A549 (cell line): ENCODE results near the gene FFAR1. TPM values are rescaled to one million over a fixed set of nuclear protein-coding genes. Genes with fewer than 3 reads are reported as not detected.

ENCODE experiments used
- ATAC-seq, 2 experiments: fragments of 200-7000 bp in 1 of 2; fragments of >200 bp in 1 of 2; cut with Nextera tagmentation in 1 of 2; cut with Tn5 transposase in 1 of 2; 3 replicates each; pipeline versions ENCODE4 v1.8.0 to v1.9.1; 2018 to 2020; ENCODE audit warnings: mild to moderate bottlenecking in 1 of 2, moderate library complexity in 1 of 2
- CTCF ChIA-PET: fragments of 300-600 bp; sonication (Branson Sonifier 250); formaldehyde crosslinking; extraction: SDS; loops from one replicate; lab custom pipeline; 2021; ENCODE audit warnings: antibody characterized with exemption, inconsistent platforms; lab: Yijun Ruan, JAX
- POLR2A ChIA-PET: fragments of 350-600 bp; formaldehyde crosslinking; extraction: SDS; loops from one replicate; lab custom pipeline; 2021; ENCODE audit warnings: antibody characterized with exemption, inconsistent platforms; lab: Yijun Ruan, JAX
- DNase-seq, 2 experiments: peaks; one replicate each; pipeline versions ENCODE4 v3.0.0 to v3.0.0-alpha.2; 2011 to 2016; ENCODE audit warnings: low read depth in 1 of 2, low spot score in 1 of 2
- FAIRE-seq: peaks from 2 replicates; lab custom pipeline; 2011; peaks lifted over from hg19 to GRCh38; lab: Jason Lieb, UNC
- H3K27ac ChIP-seq, 2 experiments: fragments of >200 bp; sonication (Bioruptor Twin); formaldehyde crosslinking; 3 replicates each; pipeline ENCODE4 v1.5.1; 2016 to 2017
- H3K4me1 ChIP-seq: fragments of >200 bp; sonication (Bioruptor Twin); formaldehyde crosslinking; 3 replicates; pipeline ENCODE4 v1.6.1; 2016
- H3K4me2 ChIP-seq: fragments of >200 bp; sonication (Bioruptor Twin); formaldehyde crosslinking; 3 replicates; pipeline ENCODE4 v1.6.1; 2016
- H3K4me3 ChIP-seq: fragments of >200 bp; sonication (Bioruptor Twin); formaldehyde crosslinking; 3 replicates; pipeline ENCODE4 v1.5.1; 2016
- H3K9me3 ChIP-seq: fragments of >200 bp; sonication (Bioruptor Twin); formaldehyde crosslinking; 3 replicates; pipeline ENCODE4 v1.6.1; 2016
- BHLHE40 ChIP-seq: IDR thresholded peaks from 2 replicates; pipeline ENCODE4 v1.6.1; 2012; ENCODE audit warnings: low read depth, low read length, inconsistent platforms
- CBX2 ChIP-seq: fragments of 200-600 bp; sonication (generic); IDR thresholded peaks from 2 replicates; pipeline ENCODE4 v1.6.1; 2016; ENCODE audit warnings: low read depth, mild to moderate bottlenecking, borderline replicate concordance
- CHD2 ChIP-seq: fragments of 150-350 bp; IDR thresholded peaks from 2 replicates; pipeline ENCODE4 v1.6.1; 2014; ENCODE audit warnings: low read length; ENCODE audit not compliant: partially characterized antibody
- CHD4 ChIP-seq: fragments of 200-600 bp; sonication (generic); IDR thresholded peaks from 2 replicates; pipeline ENCODE4 v1.6.1; 2016; ENCODE audit warnings: antibody characterized with exemption, mild to moderate bottlenecking, borderline replicate concordance
- EHMT2 ChIP-seq: fragments of 200-600 bp; sonication (generic); IDR thresholded peaks from 2 replicates; pipeline ENCODE4 v1.6.1; 2016; ENCODE audit warnings: antibody characterized with exemption, low read depth, mild to moderate bottlenecking, moderate library complexity
- HEYL ChIP-seq: fragments of 250-450 bp; sonication (Bioruptor Pico); IDR thresholded peaks from 2 replicates; pipeline ENCODE4 v1.8.0; 2021; ENCODE audit warnings: mild to moderate bottlenecking, moderate library complexity
- HOXA7 ChIP-seq: fragments of 250-450 bp; sonication (Bioruptor Pico); IDR thresholded peaks from 2 replicates; pipeline ENCODE4 v1.5.0; 2020; ENCODE audit warnings: mild to moderate bottlenecking, moderate library complexity
- JUNB ChIP-seq: fragments of >200 bp; sonication (Bioruptor Twin); formaldehyde crosslinking; IDR thresholded peaks from 2 replicates; pipeline ENCODE4 v1.6.1; 2016
- KDM5A ChIP-seq: fragments of 200-600 bp; sonication (generic); IDR thresholded peaks from 2 replicates; pipeline ENCODE4 v1.6.1; 2016; ENCODE audit warnings: antibody characterized with exemption, mild to moderate bottlenecking
- MAFK ChIP-seq: fragments of 450-650 bp; IDR thresholded peaks from 2 replicates; pipeline ENCODE4 v1.6.1; 2014; ENCODE audit not compliant: partially characterized antibody
- MAX ChIP-seq: IDR thresholded peaks from 2 replicates; pipeline ENCODE4 v1.6.1; 2012
- NPAS2 ChIP-seq: fragments of 250-450 bp; sonication (Bioruptor Pico); IDR thresholded peaks from 2 replicates; pipeline ENCODE4 v1.8.0; 2022; ENCODE audit warnings: mild to moderate bottlenecking, moderate library complexity, borderline replicate concordance
- PHF8 ChIP-seq: fragments of 200-600 bp; sonication (generic); IDR thresholded peaks from 2 replicates; pipeline ENCODE4 v1.6.1; 2016; ENCODE audit warnings: low read depth, mild to moderate bottlenecking, antibody characterized with exemption, moderate library complexity, borderline replicate concordance
- RFX5 ChIP-seq: fragments of 450-650 bp; IDR thresholded peaks from 2 replicates; pipeline ENCODE4 v1.7.1; 2014; ENCODE audit warnings: antibody characterized with exemption, mild to moderate bottlenecking, moderate library complexity
- RNF2 ChIP-seq: fragments of 200-600 bp; sonication (generic); IDR thresholded peaks from 2 replicates; pipeline ENCODE4 v1.6.1; 2016; ENCODE audit warnings: low read depth, mild to moderate bottlenecking, antibody characterized with exemption, moderate library complexity, borderline replicate concordance
- SMC3 ChIP-seq: fragments of >200 bp; sonication (Bioruptor Twin); formaldehyde crosslinking; IDR thresholded peaks from 3 replicates; pipeline ENCODE4 v1.6.1; 2018; ENCODE audit warnings: inconsistent platforms
- ZC3H11A ChIP-seq: fragments of 450-650 bp; IDR thresholded peaks from 2 replicates; pipeline ENCODE4 v1.6.1; 2014; ENCODE audit warnings: antibody characterized with exemption, mild to moderate bottlenecking
- ZFP36 ChIP-seq: fragments of 450-650 bp; IDR thresholded peaks from 2 replicates; pipeline ENCODE4 v1.6.1; 2014; ENCODE audit warnings: borderline replicate concordance; ENCODE audit not compliant: partially characterized antibody
- ZNF302 ChIP-seq: fragments of 250-450 bp; sonication (Bioruptor Pico); IDR thresholded peaks from 2 replicates; pipeline ENCODE4 v1.9.0; 2021; ENCODE audit warnings: inconsistent platforms, mild to moderate bottlenecking, moderate library complexity
- WGBS: methylation state at CpG from one replicate; pipeline ENCODE4 v1.1.6; 2017; ENCODE audit errors: missing lambda C conversion rate; 5-methylcytosine and 5-hydroxymethylcytosine counted together
- polyA plus RNA-seq, 4 experiments: library from polyadenylated mRNA; depleted of rRNA in 3 of 4; stranded (reverse); fragments of >200 nt; fragmentation: RNase III in 1 of 4; extraction: RNeasy Plus Mini Kit Qiagen cat#74134 plus additional on column Dnase treatment in 1 of 4; gene quantifications; 2 replicates in 3 of 4; 3 replicates in 1 of 4; pipeline ENCODE4 v1.2.3, GENCODE V29; 2011 to 2017
- TF ChIP-seq, protein P1 (sequence below): fragments of 200-600 bp; sonication (generic); IDR thresholded peaks from 2 replicates; pipeline ENCODE4 v1.6.1; 2016; ENCODE audit warnings: antibody characterized with exemption, mild to moderate bottlenecking, moderate library complexity
- TF ChIP-seq, protein P2 (sequence below): fragments of >200 bp; sonication (Bioruptor Twin); formaldehyde crosslinking; IDR thresholded peaks from 3 replicates; pipeline ENCODE4 v1.5.1; 2016

Gene FFAR1
- polyA plus RNA-seq, 2 of the 4 experiments (the other 2 are of a cell fraction), result not detected

DNA sequence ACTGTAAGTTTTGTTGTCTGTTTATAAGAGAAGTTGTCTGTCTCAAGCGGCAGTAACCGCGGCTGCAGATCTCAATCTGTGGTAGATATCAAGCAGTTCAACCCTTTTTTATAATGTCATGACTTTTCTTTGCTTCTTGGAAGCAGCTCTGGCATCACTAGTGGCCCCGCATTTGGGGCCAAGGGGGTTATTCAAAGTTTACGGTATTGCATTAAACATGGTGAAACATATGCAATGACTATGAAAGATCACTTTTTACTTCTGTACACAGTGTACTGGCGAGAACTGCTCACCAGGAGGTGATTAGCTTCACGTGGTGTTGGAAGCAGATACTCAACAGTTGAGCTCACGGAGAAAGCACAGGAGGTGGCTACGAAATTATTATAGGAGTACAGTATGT is 5.9 kb downstream of the FFAR1 start:
- no peaks in the 10 kb centered on the region for H3K9me3 ChIP-seq
- 71% methylated on average over 9 of the region's 9 CpGs for WGBS
- ATAC-seq (no peak), FAIRE-seq (no peak), DNase-seq (no peak)
- H3K27ac ChIP-seq, result no peak overlapping the region
- H3K4me2 ChIP-seq, result no peak overlapping the region
- no peak overlapping the region for H3K4me3 ChIP-seq
- no peaks in the 10 kb centered on the region for H3K4me1 ChIP-seq
- TF ChIP-seq RNF2 (no peak), BHLHE40 (no peak), NPAS2 (no peak), ZFP36 (no peak), ZNF302 (no peak), RFX5 (no peak), JUNB (no peak), SMC3 (no peak), EHMT2 (no peak), MAX (no peak), CBX2 (no peak), HEYL (CRISPR knock-in tag) (no peak)
- TF ChIP-seq, protein P1, sequence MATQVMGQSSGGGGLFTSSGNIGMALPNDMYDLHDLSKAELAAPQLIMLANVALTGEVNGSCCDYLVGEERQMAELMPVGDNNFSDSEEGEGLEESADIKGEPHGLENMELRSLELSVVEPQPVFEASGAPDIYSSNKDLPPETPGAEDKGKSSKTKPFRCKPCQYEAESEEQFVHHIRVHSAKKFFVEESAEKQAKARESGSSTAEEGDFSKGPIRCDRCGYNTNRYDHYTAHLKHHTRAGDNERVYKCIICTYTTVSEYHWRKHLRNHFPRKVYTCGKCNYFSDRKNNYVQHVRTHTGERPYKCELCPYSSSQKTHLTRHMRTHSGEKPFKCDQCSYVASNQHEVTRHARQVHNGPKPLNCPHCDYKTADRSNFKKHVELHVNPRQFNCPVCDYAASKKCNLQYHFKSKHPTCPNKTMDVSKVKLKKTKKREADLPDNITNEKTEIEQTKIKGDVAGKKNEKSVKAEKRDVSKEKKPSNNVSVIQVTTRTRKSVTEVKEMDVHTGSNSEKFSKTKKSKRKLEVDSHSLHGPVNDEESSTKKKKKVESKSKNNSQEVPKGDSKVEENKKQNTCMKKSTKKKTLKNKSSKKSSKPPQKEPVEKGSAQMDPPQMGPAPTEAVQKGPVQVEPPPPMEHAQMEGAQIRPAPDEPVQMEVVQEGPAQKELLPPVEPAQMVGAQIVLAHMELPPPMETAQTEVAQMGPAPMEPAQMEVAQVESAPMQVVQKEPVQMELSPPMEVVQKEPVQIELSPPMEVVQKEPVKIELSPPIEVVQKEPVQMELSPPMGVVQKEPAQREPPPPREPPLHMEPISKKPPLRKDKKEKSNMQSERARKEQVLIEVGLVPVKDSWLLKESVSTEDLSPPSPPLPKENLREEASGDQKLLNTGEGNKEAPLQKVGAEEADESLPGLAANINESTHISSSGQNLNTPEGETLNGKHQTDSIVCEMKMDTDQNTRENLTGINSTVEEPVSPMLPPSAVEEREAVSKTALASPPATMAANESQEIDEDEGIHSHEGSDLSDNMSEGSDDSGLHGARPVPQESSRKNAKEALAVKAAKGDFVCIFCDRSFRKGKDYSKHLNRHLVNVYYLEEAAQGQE, result no peak
- TF ChIP-seq, all 56 proteins: peak for 0
- CTCF ChIA-PET, result interaction anchor here (0.7 to 15.0 kb wide), 61 partner anchors 9 to 700 kb away, joined by 3 to 368 read pairs (median 5); partner anchors contain the start of genes FFAR2, KRTDAP and THAP8
- POLR2A ChIA-PET, result interaction anchor here (1.1 to 1.2 kb wide), 2 partner anchors 142 to 157 kb away, joined by 3 to 5 read pairs; no protein-coding TSS in a partner anchor

- DNase-seq (no peak), FAIRE-seq (no peak), ATAC-seq (no peak)
- 54% methylated on average over 8 of the region's 8 CpGs for WGBS
- H3K27ac ChIP-seq, result no peak overlapping the region
- no peak overlapping the region for H3K4me3 ChIP-seq
- CTCF ChIA-PET, result interaction anchor here (1.2 to 15.0 kb wide), 8 partner anchors 8 to 155 kb away, joined by 3 to 368 read pairs (median 50); partner anchors contain the start of gene KRTDAP
- POLR2A ChIA-PET, result no interaction called here
- no peaks in the 10 kb centered on the region for H3K4me1 ChIP-seq
- no peaks in the 10 kb centered on the region for H3K9me3 ChIP-seq
- no peak overlapping the region for H3K4me2 ChIP-seq
- no peak for TF ChIP-seq CHD2
- TF ChIP-seq MAFK, result no peak
- no peak for TF ChIP-seq ZC3H11A
- TF ChIP-seq, protein P2, sequence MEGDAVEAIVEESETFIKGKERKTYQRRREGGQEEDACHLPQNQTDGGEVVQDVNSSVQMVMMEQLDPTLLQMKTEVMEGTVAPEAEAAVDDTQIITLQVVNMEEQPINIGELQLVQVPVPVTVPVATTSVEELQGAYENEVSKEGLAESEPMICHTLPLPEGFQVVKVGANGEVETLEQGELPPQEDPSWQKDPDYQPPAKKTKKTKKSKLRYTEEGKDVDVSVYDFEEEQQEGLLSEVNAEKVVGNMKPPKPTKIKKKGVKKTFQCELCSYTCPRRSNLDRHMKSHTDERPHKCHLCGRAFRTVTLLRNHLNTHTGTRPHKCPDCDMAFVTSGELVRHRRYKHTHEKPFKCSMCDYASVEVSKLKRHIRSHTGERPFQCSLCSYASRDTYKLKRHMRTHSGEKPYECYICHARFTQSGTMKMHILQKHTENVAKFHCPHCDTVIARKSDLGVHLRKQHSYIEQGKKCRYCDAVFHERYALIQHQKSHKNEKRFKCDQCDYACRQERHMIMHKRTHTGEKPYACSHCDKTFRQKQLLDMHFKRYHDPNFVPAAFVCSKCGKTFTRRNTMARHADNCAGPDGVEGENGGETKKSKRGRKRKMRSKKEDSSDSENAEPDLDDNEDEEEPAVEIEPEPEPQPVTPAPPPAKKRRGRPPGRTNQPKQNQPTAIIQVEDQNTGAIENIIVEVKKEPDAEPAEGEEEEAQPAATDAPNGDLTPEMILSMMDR, result no peak
- TF ChIP-seq KDM5A, result no peak
- no peak for TF ChIP-seq HOXA7 (CRISPR knock-in tag)
- no peak for TF ChIP-seq PHF8
- no peak for TF ChIP-seq CHD4
- TF ChIP-seq ZNF302, result no peak
- no peak for TF ChIP-seq MAX
These were observed 7.2 kb downstream of the FFAR1 start for GRCh38 chr19:35354898-35355297.
